HCT116 (cell line): ENCODE data around the gene AP1M1. TPM values are rescaled to one million over a fixed set of nuclear protein-coding genes. Genes with fewer than 3 reads are reported as not detected.

Experiments used
- ATAC-seq: fragments of 200-7000 bp; cut with Tn5 transposase; 2 replicates; pipeline ENCODE4 v1.9.1; 2020; ENCODE audit warnings: mild to moderate bottlenecking, moderate library complexity
- BruUV-seq: library from RNA; stranded (reverse); fragments of 400-500 nt; replicated peaks from 2 replicates; lab custom pipeline; 2021; lab: Mats Ljungman, UMichigan
- CTCF ChIA-PET: fragments of 300-600 bp; sonication (Branson Sonifier 250); formaldehyde crosslinking; loops from one replicate; lab custom pipeline; 2021; ENCODE audit warnings: antibody characterized with exemption; lab: Charles Lee
- POLR2A ChIA-PET: fragments of 300-600, 350-600 bp; sonication (Branson Sonifier 250); formaldehyde crosslinking; loops from one replicate; lab custom pipeline; 2021; ENCODE audit warnings: antibody characterized with exemption; lab: Charles Lee
- RAD21 ChIA-PET, 2 experiments: fragments of 300-600 bp; sonication (Branson Sonifier 250); formaldehyde crosslinking; loops; one replicate each; lab custom pipeline; 2023; ENCODE audit warnings: low total read pairs in 2 of 2; ENCODE audit not compliant: uncharacterized antibody in 2 of 2, unreplicated experiment in 2 of 2, low non-redundant PET in 1 of 2; lab: Charles Lee
- DNase-seq: peaks from one replicate; pipeline ENCODE4 v3.0.0-alpha.2; 2010; ENCODE audit warnings: low read depth, low spot score
- H2AFZ ChIP-seq: fragments of 200-600 bp; shearing (Covaris generic), sonication (generic); 2 replicates; pipeline ENCODE4 v1.6.1; 2017; ENCODE audit warnings: low read depth, mixed run types, mixed read lengths, antibody characterized with exemption, low read length; ENCODE audit not compliant: poor library complexity, severe bottlenecking
- H3K27ac ChIP-seq: 2 replicates; pipeline ENCODE4 v1.5.1; 2012; ENCODE audit warnings: low read depth, low read length
- H3K27me3 ChIP-seq: fragments of 200-600 bp; sonication (generic); 2 replicates; pipeline ENCODE4 v1.6.1; 2016; ENCODE audit warnings: mixed run types, low read length, mixed read lengths; ENCODE audit not compliant: insufficient read depth
- H3K36me3 ChIP-seq, 2 experiments: fragments of 200-500 bp in 1 of 2; fragments of 200-600 bp in 1 of 2; sonication (Bioruptor generic) in 1 of 2; sonication (generic) in 1 of 2; 2 replicates each; pipeline versions ENCODE4 v1.5.1 to v1.6.1; 2014 to 2016; ENCODE audit warnings: low read length in 2 of 2, inconsistent platforms in 1 of 2, mixed read lengths in 1 of 2, mixed run types in 1 of 2; ENCODE audit not compliant: insufficient read depth in 2 of 2, control insufficient read depth in 1 of 2
- H3K4me1 ChIP-seq, 2 experiments: fragments of 200-600 bp in 1 of 2; sonication (generic) in 1 of 2; 2 replicates each; pipeline versions ENCODE4 v1.5.1 to v1.6.1; 2012 to 2017; ENCODE audit warnings: low read length in 2 of 2, inconsistent platforms in 1 of 2, mild to moderate bottlenecking in 1 of 2, mixed read lengths in 1 of 2, mixed run types in 1 of 2, moderate library complexity in 1 of 2; ENCODE audit not compliant: insufficient read depth in 2 of 2, control insufficient read depth in 1 of 2
- H3K4me2 ChIP-seq: fragments of 200-600 bp; sonication (generic); 2 replicates; pipeline ENCODE4 v1.6.1; 2017; ENCODE audit warnings: mixed run types, low read length, mixed read lengths
- H3K4me3 ChIP-seq, 2 experiments: fragments of 200-600 bp in 1 of 2; sonication (generic) in 1 of 2; replicated peaks in 1 of 2; 2 replicates each; pipeline ENCODE4 v1.5.1; 2011 to 2016; ENCODE audit warnings: low read length in 2 of 2, control low read depth in 1 of 2, low read depth in 1 of 2, mild to moderate bottlenecking in 1 of 2, mixed read lengths in 1 of 2, mixed run types in 1 of 2
- H3K79me2 ChIP-seq: fragments of 200-600 bp; sonication (generic); 2 replicates; pipeline ENCODE4 v1.6.1; 2017; ENCODE audit warnings: mild to moderate bottlenecking, mixed run types, low read length, moderate library complexity, mixed read lengths; ENCODE audit not compliant: insufficient read depth
- H3K9ac ChIP-seq: fragments of 200-600 bp; sonication (generic); 2 replicates; pipeline ENCODE4 v1.6.1; 2016; ENCODE audit warnings: low read length, mixed read lengths
- H3K9me2 ChIP-seq: fragments of 200-600 bp; sonication (generic), shearing (Covaris generic); 2 replicates; pipeline ENCODE4 v1.6.1; 2017; ENCODE audit warnings: mixed run types, mild to moderate bottlenecking, moderate library complexity; ENCODE audit not compliant: insufficient read depth
- H3K9me3 ChIP-seq, 2 experiments: fragments of 200-500 bp in 1 of 2; fragments of 200-600 bp in 1 of 2; sonication (Bioruptor generic) in 1 of 2; sonication (generic) in 1 of 2; 2 replicates each; pipeline ENCODE4 v1.6.1; 2014 to 2017; ENCODE audit warnings: low read length in 2 of 2, mixed read lengths in 2 of 2, inconsistent platforms in 1 of 2, low read depth in 1 of 2, mild to moderate bottlenecking in 1 of 2, mixed run types in 1 of 2, moderate library complexity in 1 of 2; ENCODE audit not compliant: control insufficient read depth in 1 of 2, insufficient read depth in 1 of 2
- H4K20me1 ChIP-seq: fragments of 200-600 bp; sonication (generic), shearing (Covaris generic); 2 replicates; pipeline ENCODE4 v1.6.1; 2017; ENCODE audit warnings: mixed run types, mild to moderate bottlenecking, moderate library complexity; ENCODE audit not compliant: insufficient read depth
- CBX3 ChIP-seq: IDR thresholded peaks from 2 replicates; pipeline ENCODE4 v1.6.1; 2012; ENCODE audit warnings: low read depth
- CEBPB ChIP-seq: IDR thresholded peaks from 2 replicates; pipeline ENCODE4 v1.6.1; 2012; ENCODE audit warnings: low read depth
- EGR1 ChIP-seq: IDR thresholded peaks from 2 replicates; pipeline ENCODE4 v1.6.1; 2012; ENCODE audit warnings: low read depth
- ELF1 ChIP-seq: IDR thresholded peaks from 2 replicates; pipeline ENCODE4 v1.6.1; 2012; ENCODE audit warnings: low read depth, borderline replicate concordance
- EZH2 ChIP-seq: fragments of 200-600 bp; sonication (generic); IDR thresholded peaks from 2 replicates; pipeline ENCODE4 v1.6.1; 2017; ENCODE audit warnings: antibody characterized with exemption, mixed run types
- FOSL1 ChIP-seq: IDR thresholded peaks from 2 replicates; pipeline ENCODE4 v1.6.1; 2012; ENCODE audit warnings: low read depth
- POLR2A ChIP-seq: IDR thresholded peaks from 2 replicates; pipeline ENCODE4 v1.7.0; 2011; ENCODE audit warnings: borderline replicate concordance; ENCODE audit not compliant: insufficient read depth, insufficient read length; ENCODE audit errors: extremely low read depth
- POLR2AphosphoS5 ChIP-seq: IDR thresholded peaks from 2 replicates; pipeline ENCODE4 v1.6.1; 2011; ENCODE audit warnings: mild to moderate bottlenecking, low read depth, low read length, moderate library complexity
- TCF7L2 ChIP-seq: IDR thresholded peaks from 2 replicates; pipeline ENCODE4 v1.7.0; 2011; ENCODE audit warnings: borderline replicate concordance, inconsistent platforms; ENCODE audit not compliant: insufficient read depth, insufficient read length; ENCODE audit errors: extremely low read depth
- ZNF274 ChIP-seq: fragments of 200-500 bp; sonication (Bioruptor generic); IDR thresholded peaks from 2 replicates; pipeline ENCODE4 v1.6.1; 2014; ENCODE audit warnings: mild to moderate bottlenecking, low read depth, low read length, inconsistent platforms
- intact Hi-C: fragments of 100-400 bp; cut with micrococcal nuclease; formaldehyde crosslinking; loops from 2 replicates; pipeline ENCODE4 v1.10.0; 2022
- total RNA-seq: library from RNA; stranded (reverse); gene quantifications from one replicate; pipeline ENCODE4 v1.2.1, GENCODE V29; 2021; ENCODE audit not compliant: unreplicated experiment
- TF ChIP-seq, protein P1 (sequence below), 3 experiments: fragments of 200-600 bp in 1 of 3; sonication (generic) in 1 of 3; IDR thresholded peaks in 2 of 3; conservative IDR thresholded peaks in 1 of 3; 2 replicates each; pipeline ENCODE4 v1.5.1; 2012 to 2017; ENCODE audit warnings: low read depth in 2 of 3, low read length in 2 of 3, antibody characterized with exemption in 1 of 3, borderline replicate concordance in 1 of 3, control low read depth in 1 of 3, mild to moderate bottlenecking in 1 of 3, mixed read lengths in 1 of 3, mixed run types in 1 of 3, moderate library complexity in 1 of 3; ENCODE audit not compliant: insufficient read depth in 1 of 3
- TF ChIP-seq, protein P2 (sequence below): IDR thresholded peaks from 2 replicates; pipeline ENCODE4 v1.6.1; 2012; ENCODE audit warnings: low read depth
- TF ChIP-seq, protein P3 (sequence below): IDR thresholded peaks from 2 replicates; pipeline ENCODE4 v1.6.1; 2012

AP1M1 gene
- total RNA-seq, 1 experiment from 2014 or later, result 50.0 TPM

DNA sequence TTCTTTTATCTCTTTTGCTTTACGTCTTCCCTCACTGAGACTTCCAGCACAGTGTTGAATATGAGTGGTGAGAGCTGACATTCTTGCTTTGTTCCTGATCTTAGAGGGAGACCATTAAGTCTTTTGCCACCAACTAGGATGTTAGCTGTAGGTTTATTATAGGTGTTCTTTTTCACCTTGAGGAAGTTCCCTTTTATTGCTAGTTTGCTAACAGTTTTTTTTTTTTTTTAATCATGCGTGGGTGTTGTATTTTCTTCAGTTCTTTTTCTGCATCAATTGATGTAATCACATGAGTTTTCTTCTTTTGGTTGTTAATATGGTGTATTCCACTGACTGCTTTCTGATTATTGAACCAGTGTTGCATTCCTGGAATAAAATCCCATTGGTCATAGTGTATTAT, 21.1 kb downstream of the AP1M1 start:
- H3K4me3 ChIP-seq, result no peak overlapping the region
- H3K27me3 ChIP-seq, result no peaks in the 10 kb centered on the region
- CTCF ChIA-PET, result no interaction called here
- H3K4me1 ChIP-seq, result no peaks in the 10 kb centered on the region
- H3K27ac ChIP-seq, result no peak overlapping the region
- no peak overlapping the region for H3K9ac ChIP-seq
- H3K9me3 ChIP-seq, result peaks cover 14 to 25% of the 10 kb centered on the region in 2 experiments; a peak in 3 of 4 replicates
- H4K20me1 ChIP-seq, result no peaks in the 10 kb centered on the region
- H3K79me2 ChIP-seq, result no peaks in the 10 kb centered on the region; the same call in 1 of the 2 replicates
- H3K36me3 ChIP-seq, result peaks cover 0 to 26% of the 10 kb centered on the region in 2 experiments; a peak in 3 of 4 replicates
- H2AFZ ChIP-seq, result no peak overlapping the region
- RAD21 ChIA-PET, result no interaction called here
- TF ChIP-seq CEBPB, result no peak
- TF ChIP-seq FOSL1, result no peak
- no peak for TF ChIP-seq POLR2AphosphoS5
- TF ChIP-seq, protein P1, sequence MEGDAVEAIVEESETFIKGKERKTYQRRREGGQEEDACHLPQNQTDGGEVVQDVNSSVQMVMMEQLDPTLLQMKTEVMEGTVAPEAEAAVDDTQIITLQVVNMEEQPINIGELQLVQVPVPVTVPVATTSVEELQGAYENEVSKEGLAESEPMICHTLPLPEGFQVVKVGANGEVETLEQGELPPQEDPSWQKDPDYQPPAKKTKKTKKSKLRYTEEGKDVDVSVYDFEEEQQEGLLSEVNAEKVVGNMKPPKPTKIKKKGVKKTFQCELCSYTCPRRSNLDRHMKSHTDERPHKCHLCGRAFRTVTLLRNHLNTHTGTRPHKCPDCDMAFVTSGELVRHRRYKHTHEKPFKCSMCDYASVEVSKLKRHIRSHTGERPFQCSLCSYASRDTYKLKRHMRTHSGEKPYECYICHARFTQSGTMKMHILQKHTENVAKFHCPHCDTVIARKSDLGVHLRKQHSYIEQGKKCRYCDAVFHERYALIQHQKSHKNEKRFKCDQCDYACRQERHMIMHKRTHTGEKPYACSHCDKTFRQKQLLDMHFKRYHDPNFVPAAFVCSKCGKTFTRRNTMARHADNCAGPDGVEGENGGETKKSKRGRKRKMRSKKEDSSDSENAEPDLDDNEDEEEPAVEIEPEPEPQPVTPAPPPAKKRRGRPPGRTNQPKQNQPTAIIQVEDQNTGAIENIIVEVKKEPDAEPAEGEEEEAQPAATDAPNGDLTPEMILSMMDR (IDR thresholded peaks at IDR 0.05 in 2 of 3, conservative IDR thresholded peaks at IDR 0.05 in 1 of 3; ENCODE audit: borderline replicate concordance in 1 of 3, insufficient read depth in 1 of 3, low read depth in 2 of 3, low read length in 2 of 3), result no peak
- H3K4me2 ChIP-seq, result no peak overlapping the region
- intact Hi-C loops, result no loop called here
- DNase-seq (no peak), ATAC-seq (no peak)
- POLR2A ChIA-PET, result no interaction called here
- H3K9me2 ChIP-seq, result no peaks in the 10 kb centered on the region
- no TSS peak for BruUV-seq

DNA sequence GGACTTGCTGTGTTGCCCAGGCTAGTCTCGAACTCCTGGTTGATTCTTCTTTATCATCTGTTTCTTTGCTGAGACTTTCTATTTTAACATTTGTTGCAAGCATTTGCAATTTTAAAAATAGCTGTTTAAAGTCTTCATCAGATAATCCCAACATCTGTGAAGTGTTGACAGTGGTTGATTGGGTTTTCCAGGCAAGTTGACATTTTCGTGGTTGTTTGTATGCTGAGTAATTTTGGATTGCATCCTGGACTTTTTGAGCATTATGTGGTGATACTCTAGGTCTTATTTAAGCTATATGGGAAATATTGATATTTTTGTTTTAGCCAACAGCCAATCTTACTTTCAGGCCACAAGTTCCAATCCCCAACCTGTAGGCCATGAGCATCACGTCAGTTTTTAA, 25.1 kb downstream of the AP1M1 start:
- POLR2A ChIA-PET, result no interaction called here
- TF ChIP-seq POLR2AphosphoS5 (no peak), TCF7L2 (no peak), ELF1 (no peak), POLR2A (no peak), EZH2 (no peak), EGR1 (no peak), ZNF274 (no peak), CBX3 (no peak), FOSL1 (no peak)
- TF ChIP-seq, protein P2, sequence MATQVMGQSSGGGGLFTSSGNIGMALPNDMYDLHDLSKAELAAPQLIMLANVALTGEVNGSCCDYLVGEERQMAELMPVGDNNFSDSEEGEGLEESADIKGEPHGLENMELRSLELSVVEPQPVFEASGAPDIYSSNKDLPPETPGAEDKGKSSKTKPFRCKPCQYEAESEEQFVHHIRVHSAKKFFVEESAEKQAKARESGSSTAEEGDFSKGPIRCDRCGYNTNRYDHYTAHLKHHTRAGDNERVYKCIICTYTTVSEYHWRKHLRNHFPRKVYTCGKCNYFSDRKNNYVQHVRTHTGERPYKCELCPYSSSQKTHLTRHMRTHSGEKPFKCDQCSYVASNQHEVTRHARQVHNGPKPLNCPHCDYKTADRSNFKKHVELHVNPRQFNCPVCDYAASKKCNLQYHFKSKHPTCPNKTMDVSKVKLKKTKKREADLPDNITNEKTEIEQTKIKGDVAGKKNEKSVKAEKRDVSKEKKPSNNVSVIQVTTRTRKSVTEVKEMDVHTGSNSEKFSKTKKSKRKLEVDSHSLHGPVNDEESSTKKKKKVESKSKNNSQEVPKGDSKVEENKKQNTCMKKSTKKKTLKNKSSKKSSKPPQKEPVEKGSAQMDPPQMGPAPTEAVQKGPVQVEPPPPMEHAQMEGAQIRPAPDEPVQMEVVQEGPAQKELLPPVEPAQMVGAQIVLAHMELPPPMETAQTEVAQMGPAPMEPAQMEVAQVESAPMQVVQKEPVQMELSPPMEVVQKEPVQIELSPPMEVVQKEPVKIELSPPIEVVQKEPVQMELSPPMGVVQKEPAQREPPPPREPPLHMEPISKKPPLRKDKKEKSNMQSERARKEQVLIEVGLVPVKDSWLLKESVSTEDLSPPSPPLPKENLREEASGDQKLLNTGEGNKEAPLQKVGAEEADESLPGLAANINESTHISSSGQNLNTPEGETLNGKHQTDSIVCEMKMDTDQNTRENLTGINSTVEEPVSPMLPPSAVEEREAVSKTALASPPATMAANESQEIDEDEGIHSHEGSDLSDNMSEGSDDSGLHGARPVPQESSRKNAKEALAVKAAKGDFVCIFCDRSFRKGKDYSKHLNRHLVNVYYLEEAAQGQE, result no peak
- TF ChIP-seq, protein P3, sequence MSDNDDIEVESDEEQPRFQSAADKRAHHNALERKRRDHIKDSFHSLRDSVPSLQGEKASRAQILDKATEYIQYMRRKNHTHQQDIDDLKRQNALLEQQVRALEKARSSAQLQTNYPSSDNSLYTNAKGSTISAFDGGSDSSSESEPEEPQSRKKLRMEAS, result no peak

More for the DNA sequence above, 25.1 kb downstream of the AP1M1 start:
- intact Hi-C loops, result no loop called here
- Histone ChIP-seq H3K9me2 (no peaks in the 10 kb centered on the region), H4K20me1 (no peaks in the 10 kb centered on the region), H3K27me3 (no peaks in the 10 kb centered on the region), H2AFZ (no peak overlapping the region), H3K36me3 (peaks cover 0 to 26% of the 10 kb centered on the region in 2 experiments; a peak in 3 of 4 replicates), H3K4me2 (no peak overlapping the region), H3K27ac (no peak overlapping the region), H3K79me2 (no peaks in the 10 kb centered on the region), H3K4me3 (no peak overlapping the region), H3K9ac (no peak overlapping the region), H3K9me3 (peaks cover 14 to 25% of the 10 kb centered on the region in 2 experiments; a peak in 3 of 4 replicates), H3K4me1 (no peaks in the 10 kb centered on the region)
- CTCF ChIA-PET, result no interaction called here
- ATAC-seq (no peak), DNase-seq (no peak)
- BruUV-seq, result no TSS peak
- RAD21 ChIA-PET, result no interaction called here
